GM12878 (cell line): Measurements from ENCODE around the gene ANKHD1. TPM values are rescaled to one million over a fixed set of nuclear protein-coding genes. Genes with fewer than 3 reads are reported as not detected.

Experiments used
- ATAC-seq: fragments of 200-7000 bp; cut with Tn5 transposase; 3 replicates; pipeline ENCODE4 v1.9.1; 2020; ENCODE audit warnings: mild to moderate bottlenecking, moderate library complexity
- BruUV-seq: library from RNA; stranded (reverse); fragments of 400-500 nt; replicated peaks from 2 replicates; lab custom pipeline; 2021; lab: Mats Ljungman, UMichigan
- CTCF ChIA-PET: fragments of 300-600 bp; sonication (Branson Sonifier 250); formaldehyde crosslinking; extraction: SDS; loops from one replicate; lab custom pipeline; 2021; ENCODE audit warnings: inconsistent platforms; lab: Yijun Ruan, JAX
- POLR2A ChIA-PET: fragments of 350-600 bp; formaldehyde crosslinking; extraction: SDS; loops from one replicate; lab custom pipeline; 2021; ENCODE audit warnings: inconsistent platforms; lab: Charles Lee
- RAD21 ChIA-PET: fragments of 300-600 bp; sonication (Branson Sonifier 250); formaldehyde crosslinking; loops from one replicate; lab custom pipeline; 2023; ENCODE audit warnings: antibody characterized with exemption; ENCODE audit not compliant: unreplicated experiment; lab: Charles Lee
- SMC1A ChIA-PET: fragments of 300-600 bp; sonication (Branson Sonifier 250); formaldehyde crosslinking; loops from one replicate; lab custom pipeline; 2023; ENCODE audit not compliant: unreplicated experiment, uncharacterized antibody; lab: Charles Lee
- DNase-seq: peaks from one replicate; pipeline ENCODE4 v3.0.0-alpha.2; 2011; ENCODE audit warnings: low read depth, low spot score
- FAIRE-seq: peaks from 3 replicates; lab custom pipeline; 2011; peaks lifted over from hg19 to GRCh38; lab: Jason Lieb, UNC
- H2AFZ ChIP-seq: 2 replicates; pipeline ENCODE4 v1.6.0; 2011; ENCODE audit warnings: low read depth, low read length, control low read depth; ENCODE audit not compliant: control insufficient read depth
- H3K27ac ChIP-seq: 2 replicates; pipeline ENCODE4 v1.5.1; 2011; ENCODE audit warnings: control low read depth; ENCODE audit not compliant: control insufficient read depth, insufficient read depth
- H3K27me3 ChIP-seq, 2 experiments: replicated peaks in 1 of 2; 2 replicates each; pipeline versions ENCODE4 v1.6.0 to v1.6.1; 2011; ENCODE audit warnings: low read length in 1 of 2; ENCODE audit not compliant: control insufficient read depth in 2 of 2, insufficient read depth in 2 of 2
- H3K36me3 ChIP-seq, 2 experiments: 2 replicates each; pipeline ENCODE4 v1.5.1; 2011; ENCODE audit warnings: low read length in 1 of 2; ENCODE audit not compliant: control insufficient read depth in 2 of 2, insufficient read depth in 2 of 2
- H3K4me1 ChIP-seq: 2 replicates; pipeline ENCODE4 v1.6.1; 2011; ENCODE audit warnings: mild to moderate bottlenecking, low read length, moderate library complexity, mixed read lengths; ENCODE audit not compliant: control insufficient read depth, insufficient read depth
- H3K4me2 ChIP-seq: 2 replicates; pipeline ENCODE4 v1.6.0; 2011; ENCODE audit warnings: control low read depth; ENCODE audit not compliant: control insufficient read depth, insufficient read depth
- H3K4me3 ChIP-seq: fragments of 200-600 bp; sonication (generic); 2 replicates; pipeline ENCODE4 v1.5.1; 2016
- H3K79me2 ChIP-seq: 2 replicates; pipeline ENCODE4 v1.6.0; 2011; ENCODE audit warnings: low read length; ENCODE audit not compliant: control insufficient read depth, insufficient read depth
- H3K9ac ChIP-seq: 2 replicates; pipeline ENCODE4 v1.8.0; 2011; ENCODE audit warnings: low read length, control low read depth, mixed read lengths; ENCODE audit not compliant: control insufficient read depth, insufficient read depth
- H3K9me3 ChIP-seq: replicated peaks from 3 replicates; pipeline ENCODE4 v1.5.1; 2011; ENCODE audit warnings: mild to moderate bottlenecking, low read length; ENCODE audit not compliant: control insufficient read depth, insufficient read depth
- H4K20me1 ChIP-seq: 2 replicates; pipeline ENCODE4 v1.6.0; 2011; ENCODE audit not compliant: control insufficient read depth, insufficient read depth
- CEBPZ ChIP-seq: fragments of 150-350 bp; IDR thresholded peaks from 2 replicates; pipeline ENCODE4 v1.6.1; 2016; ENCODE audit warnings: low read depth, low read length
- ESRRA ChIP-seq: IDR thresholded peaks from 2 replicates; pipeline ENCODE4 v1.6.1; 2012; ENCODE audit warnings: mild to moderate bottlenecking, low read length, improper control_type of control experiment
- JUND ChIP-seq: IDR thresholded peaks from 2 replicates; pipeline ENCODE4 v1.6.1; 2012; ENCODE audit warnings: low read depth, mild to moderate bottlenecking, low read length, improper control_type of control experiment, moderate library complexity
- KDM1A ChIP-seq: fragments of 200-600 bp; sonication (generic); IDR thresholded peaks from 2 replicates; pipeline ENCODE4 v1.6.1; 2016; ENCODE audit warnings: borderline replicate concordance
- LARP7 ChIP-seq: fragments of 450-650 bp; IDR thresholded peaks from 2 replicates; pipeline ENCODE4 v1.6.1; 2017; ENCODE audit warnings: mild to moderate bottlenecking
- NFIC ChIP-seq: IDR thresholded peaks from 2 replicates; pipeline ENCODE4 v1.6.1; 2012; ENCODE audit warnings: low read depth, mild to moderate bottlenecking, inconsistent platforms, low read length, moderate library complexity
- NFXL1 ChIP-seq: fragments of 450-650 bp; IDR thresholded peaks from 2 replicates; pipeline ENCODE4 v1.6.1; 2017; ENCODE audit warnings: antibody characterized with exemption, mild to moderate bottlenecking, borderline replicate concordance
- NFYA ChIP-seq: IDR thresholded peaks from 2 replicates; pipeline ENCODE4 v1.6.1; 2011; ENCODE audit warnings: low read depth, mild to moderate bottlenecking, low read length, improper control_type of control experiment, borderline replicate concordance
- PKNOX1 ChIP-seq: fragments of 450-650 bp; IDR thresholded peaks from 2 replicates; pipeline ENCODE4 v1.6.1; 2016; ENCODE audit warnings: mild to moderate bottlenecking
- SKIL ChIP-seq: fragments of 450-650 bp; IDR thresholded peaks from 2 replicates; pipeline ENCODE4 v1.6.1; 2017; ENCODE audit warnings: mild to moderate bottlenecking, low read depth, inconsistent platforms; ENCODE audit not compliant: poor library complexity, severe bottlenecking
- YBX1 ChIP-seq: fragments of 450-650 bp; IDR thresholded peaks from 2 replicates; pipeline ENCODE4 v1.6.1; 2016; ENCODE audit warnings: antibody characterized with exemption
- ZNF274 ChIP-seq: IDR thresholded peaks from one replicate; pipeline ENCODE4 v1.8.0; 2011; ENCODE audit not compliant: insufficient read length, insufficient read depth
- ZNF384 ChIP-seq: IDR thresholded peaks from 2 replicates; pipeline ENCODE4 v1.6.1; 2012; ENCODE audit warnings: low read depth, mild to moderate bottlenecking, low read length, improper control_type of control experiment, borderline replicate concordance
- ZNF592 ChIP-seq: fragments of 450-650 bp; IDR thresholded peaks from 2 replicates; pipeline ENCODE4 v1.6.1; 2017; ENCODE audit warnings: mild to moderate bottlenecking, moderate library complexity
- WGBS: methylation state at CpG from one replicate; pipeline ENCODE4 v1.1.6; 2016; ENCODE audit warnings: low lambda C conversion rate; ENCODE audit not compliant: insufficient replicate concordance, insufficient coverage; ENCODE audit errors: missing lambda C conversion rate; 5-methylcytosine and 5-hydroxymethylcytosine counted together
- in situ Hi-C: fragments of 300-500 bp; cut with MboI; formaldehyde crosslinking; loops from 9 replicates; pipeline ENCODE4 v1.14.3; 2018; ENCODE audit warnings: mixed read lengths
- intact Hi-C: fragments of 100-400 bp; cut with micrococcal nuclease; formaldehyde crosslinking; loops from one replicate; pipeline ENCODE4 v1.14.2; 2022; ENCODE audit not compliant: unreplicated experiment
- polyA plus RNA-seq, 11 experiments: library from polyadenylated mRNA; depleted of rRNA in 4 of 11; unstranded in 6 of 11; stranded (reverse) in 5 of 11; fragments of >200 nt; fragmentation: Nextera tagmentation in 4 of 11; fragmentation: Illumina TruSeq in 1 of 11; extraction: Ambion mirVana in 4 of 11; extraction: Trizol in 1 of 11; gene quantifications; 1 replicate in 1 of 11; 2 replicates in 10 of 11; pipeline versions ENCODE4 v1.2.1 to v1.2.3, GENCODE V29; 2011 to 2016; ENCODE audit warnings: inconsistent platforms in 2 of 11, missing spikeins in 2 of 11, low read depth in 1 of 11
- total RNA-seq, 4 experiments: library from RNA; depleted of rRNA in 3 of 4; stranded (reverse); fragments of >200 nt in 3 of 4; fragmentation: Illumina TruSeq in 1 of 4; extraction: Trizol in 1 of 4; gene quantifications; 2 replicates each; pipeline versions ENCODE4 v1.2.1 to v1.2.3, GENCODE V29; 2013 to 2021

ANKHD1 gene
- total and polyA plus RNA-seq, 10 of the 15 experiments (the other 5 are each of a cell fraction or from before 2014, with no cell fraction given): 31.6 to 96.8 (median 74.3) TPM

GRCh38 chr5:140497897-140498296, 96.3 kb downstream of the ANKHD1 start (continued):
- TF ChIP-seq ESRRA (no peak), NFYA (no peak), CEBPZ (no peak), ZNF384 (no peak), ZNF592 (no peak)
- TF ChIP-seq, all 136 proteins: peak for 0

GRCh38 chr5:140498591-140498990, 97.0 kb downstream of the ANKHD1 start:
- FAIRE-seq (no peak), DNase-seq (no peak), ATAC-seq (no peak)
- Histone ChIP-seq H3K4me2 (no peak overlapping the region), H3K4me3 (no peak overlapping the region), H2AFZ (no peak overlapping the region), H4K20me1 (no peaks in the 10 kb centered on the region), H3K79me2 (no peaks in the 10 kb centered on the region), H3K27me3 (no peaks in the 10 kb centered on the region), H3K9me3 (no peaks in the 10 kb centered on the region), H3K36me3 (peaks cover 0 to 10% of the 10 kb centered on the region in 2 experiments; a peak in 2 of 4 replicates), H3K4me1 (no peaks in the 10 kb centered on the region), H3K27ac (no peak overlapping the region), H3K9ac (no peak overlapping the region)
- ChIA-PET POLR2A (no interaction called here), CTCF (no interaction called here), RAD21 (no interaction called here), SMC1A (no interaction called here)
- no TSS peak for BruUV-seq
- WGBS: 100% methylated on average over 1 of the region's 1 CpG
- intact Hi-C loops: no loop called here
- in situ Hi-C loops: no loop called here
- no peak for TF ChIP-seq NFIC
- TF ChIP-seq PKNOX1: no peak
- TF ChIP-seq SKIL: no peak
- no peak for TF ChIP-seq JUND
- TF ChIP-seq NFXL1: no peak
- TF ChIP-seq YBX1: no peak
- no peak for TF ChIP-seq KDM1A
- no peak for TF ChIP-seq LARP7
- no peak for TF ChIP-seq ZNF274
